ENCODE data around the gene PACS1. TPM values are rescaled to one million over a fixed set of nuclear protein-coding genes. Genes with fewer than 3 reads are reported as not detected.

PACS1 gene
- total RNA-seq, 1 experiment from 2014 or later = 47.9 TPM

DNA sequence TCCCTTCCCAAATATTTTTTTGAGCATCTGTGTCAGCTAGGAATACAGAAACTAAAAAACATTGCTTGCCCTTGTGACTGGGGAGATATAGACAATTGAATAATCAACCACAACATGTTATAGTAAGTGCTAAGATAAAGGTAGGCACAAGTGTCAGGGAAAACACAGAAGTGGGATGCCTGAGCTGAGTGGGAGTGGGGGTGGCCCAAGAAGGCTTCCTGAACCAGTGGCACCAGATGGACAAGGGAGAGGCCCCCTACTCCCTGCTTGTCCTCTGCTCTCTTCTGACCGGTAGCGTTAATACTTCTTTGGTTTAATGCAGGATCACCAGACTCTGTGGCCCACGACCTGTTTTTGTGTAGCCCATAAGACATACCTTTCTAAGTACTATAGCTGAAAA lies 48.8 kb downstream of the PACS1 start:
- no peaks in the 10 kb centered on the region for H3K9me3 Mint-ChIP-seq (ENCODE audit: low read depth, unreplicated experiment)
- no TSS peak for BruUV-seq (replicated peaks)
- intact Hi-C loops (cut with micrococcal nuclease; ENCODE audit: unreplicated experiment) = loop anchor here (1.0 to 10.0 kb wide), 3 partner anchors 37 to 66 kb away; no protein-coding TSS in a partner anchor
- no peak overlapping the region for H3K27ac Mint-ChIP-seq (ENCODE audit: unreplicated experiment)
- DNase-seq = no peak
- CTCF ChIA-PET = interaction anchor here (0.6 to 1.3 kb wide), 8 partner anchors 14 to 332 kb away, joined by 3 to 10 read pairs (median 3); partner anchors contain the start of gene OVOL1
- TF ChIP-seq, protein P1, sequence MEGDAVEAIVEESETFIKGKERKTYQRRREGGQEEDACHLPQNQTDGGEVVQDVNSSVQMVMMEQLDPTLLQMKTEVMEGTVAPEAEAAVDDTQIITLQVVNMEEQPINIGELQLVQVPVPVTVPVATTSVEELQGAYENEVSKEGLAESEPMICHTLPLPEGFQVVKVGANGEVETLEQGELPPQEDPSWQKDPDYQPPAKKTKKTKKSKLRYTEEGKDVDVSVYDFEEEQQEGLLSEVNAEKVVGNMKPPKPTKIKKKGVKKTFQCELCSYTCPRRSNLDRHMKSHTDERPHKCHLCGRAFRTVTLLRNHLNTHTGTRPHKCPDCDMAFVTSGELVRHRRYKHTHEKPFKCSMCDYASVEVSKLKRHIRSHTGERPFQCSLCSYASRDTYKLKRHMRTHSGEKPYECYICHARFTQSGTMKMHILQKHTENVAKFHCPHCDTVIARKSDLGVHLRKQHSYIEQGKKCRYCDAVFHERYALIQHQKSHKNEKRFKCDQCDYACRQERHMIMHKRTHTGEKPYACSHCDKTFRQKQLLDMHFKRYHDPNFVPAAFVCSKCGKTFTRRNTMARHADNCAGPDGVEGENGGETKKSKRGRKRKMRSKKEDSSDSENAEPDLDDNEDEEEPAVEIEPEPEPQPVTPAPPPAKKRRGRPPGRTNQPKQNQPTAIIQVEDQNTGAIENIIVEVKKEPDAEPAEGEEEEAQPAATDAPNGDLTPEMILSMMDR (IDR thresholded peaks at IDR 0.05; ENCODE audit: unreplicated experiment) = no peak
- no peaks in the 10 kb centered on the region for H3K27me3 Mint-ChIP-seq (ENCODE audit: unreplicated experiment)
- peaks cover 23% of the 10 kb centered on the region for H3K4me1 Mint-ChIP-seq (ENCODE audit: low read depth, unreplicated experiment)
- H3K36me3 Mint-ChIP-seq (ENCODE audit: insufficient read depth, unreplicated experiment) = no peaks in the 10 kb centered on the region
- no peak overlapping the region for H3K4me3 Mint-ChIP-seq (ENCODE audit: low read depth, unreplicated experiment)

DNA sequence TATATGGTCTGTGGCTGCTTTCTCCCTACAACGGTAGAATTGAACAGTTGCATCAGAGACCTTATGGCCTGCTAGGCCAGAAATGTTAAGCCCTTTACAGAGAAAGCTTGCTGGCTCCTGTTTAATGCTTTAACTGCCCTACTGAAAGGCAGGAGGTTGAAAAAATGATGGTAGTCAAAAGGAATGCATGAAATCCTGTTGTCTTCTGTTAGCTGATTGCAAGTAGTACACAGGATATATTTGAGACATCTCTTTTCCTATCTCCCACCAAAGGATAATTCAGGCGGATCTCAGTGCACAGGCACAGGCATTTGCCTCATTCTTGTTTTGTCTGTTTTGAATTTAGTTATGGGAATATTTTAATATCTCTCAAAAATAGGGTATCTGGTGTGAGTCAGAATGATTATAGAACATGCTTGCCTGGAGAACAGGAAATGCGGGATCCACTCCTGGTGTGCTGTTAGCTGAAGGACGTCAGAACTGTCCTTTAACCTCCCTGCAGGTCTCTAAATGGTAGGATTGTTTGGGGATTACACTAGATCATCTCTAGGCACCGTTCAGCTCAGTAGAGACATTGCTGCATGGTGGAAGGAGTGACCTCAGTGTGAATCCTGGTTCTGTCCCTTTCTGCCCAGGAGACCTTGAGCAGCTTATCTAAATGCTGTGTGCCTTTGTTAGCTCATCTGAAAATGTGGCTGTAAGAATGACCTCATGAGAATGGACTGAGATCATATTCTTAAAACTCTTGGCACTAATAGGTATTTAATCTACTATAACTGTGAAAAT lies 49.5 kb downstream of the PACS1 start:
- no TSS peak for BruUV-seq (replicated peaks)
- TF ChIP-seq, protein P1 (IDR thresholded peaks at IDR 0.05; ENCODE audit: unreplicated experiment) = no peak
- Mint-ChIP-seq H3K4me3 (ENCODE audit: low read depth, unreplicated experiment) (no peak overlapping the region), H3K36me3 (ENCODE audit: insufficient read depth, unreplicated experiment) (no peaks in the 10 kb centered on the region), H3K9me3 (ENCODE audit: low read depth, unreplicated experiment) (no peaks in the 10 kb centered on the region), H3K27ac (ENCODE audit: unreplicated experiment) (no peak overlapping the region), H3K27me3 (ENCODE audit: unreplicated experiment) (no peaks in the 10 kb centered on the region), H3K4me1 (ENCODE audit: low read depth, unreplicated experiment) (peaks cover 19% of the 10 kb centered on the region)
- CTCF ChIA-PET = interaction anchor here (0.6 to 1.3 kb wide), 12 partner anchors 9 to 333 kb away, joined by 3 to 10 read pairs (median 4); partner anchors contain the start of gene OVOL1
- peak; percentile 35 for DNase-seq
- intact Hi-C loops (cut with micrococcal nuclease; ENCODE audit: unreplicated experiment) = loop anchor here (1.0 to 10.0 kb wide), 3 partner anchors 37 to 65 kb away; no protein-coding TSS in a partner anchor

DNA sequence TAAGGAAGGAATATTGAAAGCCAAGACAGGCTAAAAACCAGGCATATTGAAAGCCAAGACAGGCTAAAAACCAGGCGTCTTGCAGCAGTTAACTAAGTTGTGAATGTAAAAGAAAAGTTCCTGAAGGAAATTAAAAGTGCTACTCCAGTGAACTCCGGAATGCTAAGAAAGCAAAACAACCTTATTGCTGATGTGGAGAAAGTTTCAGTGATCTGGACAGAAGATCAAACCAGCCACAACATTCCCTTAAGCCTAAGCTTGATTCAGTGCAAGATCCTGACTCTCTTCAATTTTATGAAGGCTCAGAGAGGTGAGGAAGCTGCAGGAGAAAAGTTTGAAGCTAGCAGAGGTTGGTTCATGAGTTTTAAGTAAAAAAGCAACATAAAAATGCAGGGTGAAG lies 51.4 kb downstream of the PACS1 start:
- intact Hi-C loops (cut with micrococcal nuclease; ENCODE audit: unreplicated experiment) = no loop called here
- CTCF ChIA-PET = no interaction called here
- no peaks in the 10 kb centered on the region for H3K36me3 Mint-ChIP-seq (ENCODE audit: insufficient read depth, unreplicated experiment)
- H3K9me3 Mint-ChIP-seq (ENCODE audit: low read depth, unreplicated experiment) = no peaks in the 10 kb centered on the region
- TF ChIP-seq, protein P1 (IDR thresholded peaks at IDR 0.05; ENCODE audit: unreplicated experiment) = no peak
- H3K4me3 Mint-ChIP-seq (ENCODE audit: low read depth, unreplicated experiment) = no peak overlapping the region
- no peaks in the 10 kb centered on the region for H3K27me3 Mint-ChIP-seq (ENCODE audit: unreplicated experiment)
- no TSS peak for BruUV-seq (replicated peaks)
- no peak for DNase-seq
- H3K27ac Mint-ChIP-seq (ENCODE audit: unreplicated experiment) = no peak overlapping the region
- peaks cover 7% of the 10 kb centered on the region for H3K4me1 Mint-ChIP-seq (ENCODE audit: low read depth, unreplicated experiment)

DNA sequence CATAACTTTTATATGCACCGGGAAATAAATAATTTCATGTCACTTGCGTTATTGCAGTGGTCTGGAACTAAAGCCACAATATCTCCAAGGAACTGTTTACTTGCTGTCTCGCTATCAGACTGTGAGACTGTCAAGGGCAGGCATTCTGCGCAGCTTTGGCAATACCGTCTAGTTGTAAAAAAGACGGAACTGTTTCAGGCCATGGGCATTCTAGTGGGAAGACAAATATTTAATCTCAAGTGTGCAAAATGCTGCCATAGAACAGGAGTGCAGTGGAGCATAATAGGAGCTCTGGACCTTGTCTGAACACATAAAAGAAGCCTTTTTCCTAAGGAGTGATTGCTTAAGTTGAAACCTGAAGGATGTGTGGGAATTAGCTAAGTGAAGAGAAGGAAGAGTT lies 53.8 kb downstream of the PACS1 start:
- TF ChIP-seq, protein P1 (IDR thresholded peaks at IDR 0.05; ENCODE audit: unreplicated experiment) = no peak
- no peaks in the 10 kb centered on the region for H3K27me3 Mint-ChIP-seq (ENCODE audit: unreplicated experiment)
- no peak overlapping the region for H3K27ac Mint-ChIP-seq (ENCODE audit: unreplicated experiment)
- H3K4me3 Mint-ChIP-seq (ENCODE audit: low read depth, unreplicated experiment) = no peak overlapping the region
- no peaks in the 10 kb centered on the region for H3K9me3 Mint-ChIP-seq (ENCODE audit: low read depth, unreplicated experiment)
- intact Hi-C loops (cut with micrococcal nuclease; ENCODE audit: unreplicated experiment) = no loop called here
- H3K4me1 Mint-ChIP-seq (ENCODE audit: low read depth, unreplicated experiment) = no peaks in the 10 kb centered on the region
- BruUV-seq (replicated peaks) = no TSS peak
- no peak for DNase-seq
- CTCF ChIA-PET = interaction anchor here (0.5 kb wide), 1 partner anchor 48 kb away, joined by 8 read pairs; no protein-coding TSS in a partner anchor
- peaks cover 4% of the 10 kb centered on the region for H3K36me3 Mint-ChIP-seq (ENCODE audit: insufficient read depth, unreplicated experiment)
